Right lobe of liver (tissue), 4 donors: Measurements from ENCODE around the gene LAMA1.

Experiments
- CTCF ChIP-seq, 4 donors: fragments of 200-600 bp in 3 of 4; fragments of 450-650 bp in 1 of 4; IDR thresholded peaks; one replicate each; pipeline versions ENCODE4 v1.5.1 to v1.8.0; 2016 to 2022; ENCODE audit warnings: antibody characterized with exemption in 4 of 4, mild to moderate bottlenecking in 2 of 4
- POLR2A ChIP-seq: fragments of 450-650 bp; IDR thresholded peaks from one replicate; pipeline ENCODE4 v1.6.1; 2017; ENCODE audit warnings: antibody characterized with exemption, mild to moderate bottlenecking
- donor health status: DM: no; HTN: no; CAD: no.
- donor health status: DM: no; HTN: no; CAD: no.
- donor health status: DM: no; HTN: yes; CAD: no.

GRCh38 chr18:6938003-6938402 is 179.6 kb downstream of the LAMA1 start:
- TF ChIP-seq CTCF (IDR thresholded peaks at IDR 0.05) (no peak), POLR2A (no peak)
